Neural cell (in vitro differentiated cells): ENCODE data around the gene MACROD1. TPM values are rescaled to one million over a fixed set of nuclear protein-coding genes. Genes with fewer than 3 reads are reported as not detected.
"Not testable (repeated sequence)": the region's sequence is repeated elsewhere in the genome, so short reads cannot be mapped to it uniquely, and the experiment has no call there.

Experiments
- H2AFZ ChIP-seq: fragments of 200-600, 300-800 bp; sonication (generic), shearing (Covaris generic); 2 replicates; pipeline ENCODE4 v1.6.0; 2014; ENCODE audit warnings: low read depth, mild to moderate bottlenecking, antibody characterized with exemption, low read length, moderate library complexity
- H3F3A ChIP-seq: fragments of 200-600 bp; shearing (Covaris generic); 2 replicates; pipeline ENCODE4 v1.6.1; 2016; ENCODE audit warnings: mild to moderate bottlenecking, moderate library complexity, mixed read lengths, antibody characterized with exemption, low read length; ENCODE audit not compliant: insufficient read depth, poor library complexity, severe bottlenecking
- H3K27ac ChIP-seq: fragments of 200-600, 300-800 bp; sonication (generic), shearing (Covaris generic); 2 replicates; pipeline ENCODE4 v1.5.1; 2014; ENCODE audit warnings: mild to moderate bottlenecking, low read length, moderate library complexity
- H3K27me3 ChIP-seq: fragments of 300-800, 200-600 bp; sonication (generic), shearing (Covaris generic); 2 replicates; pipeline ENCODE4 v1.6.0; 2014; ENCODE audit warnings: mild to moderate bottlenecking, low read depth, low read length, moderate library complexity; ENCODE audit not compliant: insufficient read depth
- H3K36me3 ChIP-seq: fragments of 300-800, 200-600 bp; sonication (generic), shearing (Covaris generic); 2 replicates; pipeline ENCODE4 v1.5.1; 2014; ENCODE audit warnings: mild to moderate bottlenecking, antibody characterized with exemption, low read length, moderate library complexity; ENCODE audit not compliant: insufficient read depth
- H3K4me2 ChIP-seq: fragments of 300-800, 200-600 bp; sonication (generic), shearing (Covaris generic); 2 replicates; pipeline ENCODE4 v1.6.0; 2014; ENCODE audit warnings: mild to moderate bottlenecking, low read length
- H3K4me3 ChIP-seq: fragments of 300-800, 200-600 bp; sonication (generic), shearing (Covaris generic); 2 replicates; pipeline ENCODE4 v1.5.1; 2014; ENCODE audit warnings: mild to moderate bottlenecking, low read length, moderate library complexity
- H3K79me2 ChIP-seq: fragments of 200-600 bp; shearing (Covaris generic); replicated peaks from 2 replicates; pipeline ENCODE4 v1.6.0; 2014; ENCODE audit warnings: mild to moderate bottlenecking, low read length, moderate library complexity; ENCODE audit not compliant: insufficient read depth
- H3K9ac ChIP-seq: fragments of 300-800, 200-600 bp; sonication (generic), shearing (Covaris generic); 2 replicates; pipeline ENCODE4 v1.6.1; 2016; ENCODE audit warnings: mild to moderate bottlenecking, low read length, mixed read lengths
- H3K9me2 ChIP-seq: fragments of 200-600 bp; shearing (Covaris generic); 2 replicates; pipeline ENCODE4 v1.6.1; 2016; ENCODE audit warnings: mild to moderate bottlenecking, low read length, mixed read lengths; ENCODE audit not compliant: insufficient read depth
- H3K9me3 ChIP-seq: fragments of 200-600, 300-800 bp; sonication (generic), shearing (Covaris generic); 2 replicates; pipeline ENCODE4 v1.6.1; 2016; ENCODE audit warnings: mild to moderate bottlenecking, mixed run types, low read length, moderate library complexity, mixed read lengths
- H4K20me1 ChIP-seq: fragments of 200-600 bp; shearing (Covaris generic); 2 replicates; pipeline ENCODE4 v1.6.1; 2016; ENCODE audit warnings: mild to moderate bottlenecking, mixed run types; ENCODE audit not compliant: insufficient read depth
- EP300 ChIP-seq: fragments of 450-650 bp; conservative IDR thresholded peaks from 2 replicates; pipeline ENCODE4 v1.6.1; 2014; ENCODE audit warnings: antibody characterized with exemption, mild to moderate bottlenecking, moderate library complexity; ENCODE audit not compliant: poor library complexity, severe bottlenecking
- EZH2 ChIP-seq: fragments of 200-600, 300-800 bp; shearing (Covaris generic), sonication (generic); IDR thresholded peaks from 2 replicates; pipeline ENCODE4 v1.6.1; 2014; ENCODE audit warnings: antibody characterized with exemption, low read length, borderline replicate concordance, mild to moderate bottlenecking; ENCODE audit not compliant: insufficient read depth, poor library complexity, severe bottlenecking
- MXI1 ChIP-seq: fragments of 450-650 bp; conservative IDR thresholded peaks from 2 replicates; pipeline ENCODE4 v1.6.1; 2014; ENCODE audit warnings: antibody characterized with exemption, mild to moderate bottlenecking; ENCODE audit not compliant: poor library complexity, severe bottlenecking
- POLR2AphosphoS5 ChIP-seq: IDR thresholded peaks from 2 replicates; pipeline ENCODE4 v1.6.1; 2012
- RAD21 ChIP-seq: fragments of 450-650 bp; conservative IDR thresholded peaks from 2 replicates; pipeline ENCODE4 v1.6.1; 2014; ENCODE audit warnings: antibody characterized with exemption, mild to moderate bottlenecking, moderate library complexity
- SMC3 ChIP-seq: fragments of 450-650 bp; conservative IDR thresholded peaks from 2 replicates; pipeline ENCODE4 v1.6.1; 2014; ENCODE audit warnings: antibody characterized with exemption, mild to moderate bottlenecking, moderate library complexity; ENCODE audit not compliant: poor library complexity
- TAF1 ChIP-seq: IDR thresholded peaks from 2 replicates; pipeline ENCODE4 v1.6.1; 2012; ENCODE audit warnings: low read depth
- polyA plus RNA-seq: library from polyadenylated mRNA; depleted of rRNA; stranded (reverse); fragments of >200 nt; gene quantifications from 2 replicates; pipeline ENCODE4 v1.2.3, GENCODE V29; 2014
- TF ChIP-seq, protein P1 (sequence below): IDR thresholded peaks from 2 replicates; pipeline ENCODE4 v1.6.1; 2012; ENCODE audit warnings: borderline replicate concordance
- TF ChIP-seq, protein P2 (sequence below): fragments of 450-650 bp; IDR thresholded peaks from 2 replicates; pipeline ENCODE4 v1.5.1; 2014; ENCODE audit warnings: antibody characterized with exemption, mild to moderate bottlenecking, moderate library complexity; ENCODE audit not compliant: poor library complexity, severe bottlenecking

The MACROD1 gene
- polyA plus RNA-seq, 1 donor from 2014 or later: 30.8 TPM

GRCh38 chr11:63974259-63975143 is 191.4 kb downstream of the MACROD1 start, which contains the start of gene COX8A:
TSS of gene COX8A (plus strand) at chr11:63974620. CDS start at chr11:63974681, 61 bp downstream.
- peak within 1 kb of the TSS; percentile 95 for H3K4me3 ChIP-seq
- H4K20me1 ChIP-seq: no peaks in the 10 kb centered on the region
- H3K9me2 ChIP-seq: no peaks in the 10 kb centered on the region
- no peaks in the 10 kb centered on the region for H3K9me3 ChIP-seq
- peak within 1 kb of the TSS; percentile 99 for H3K9ac ChIP-seq
- no peak for TF ChIP-seq EZH2
- TF ChIP-seq, protein P1, sequence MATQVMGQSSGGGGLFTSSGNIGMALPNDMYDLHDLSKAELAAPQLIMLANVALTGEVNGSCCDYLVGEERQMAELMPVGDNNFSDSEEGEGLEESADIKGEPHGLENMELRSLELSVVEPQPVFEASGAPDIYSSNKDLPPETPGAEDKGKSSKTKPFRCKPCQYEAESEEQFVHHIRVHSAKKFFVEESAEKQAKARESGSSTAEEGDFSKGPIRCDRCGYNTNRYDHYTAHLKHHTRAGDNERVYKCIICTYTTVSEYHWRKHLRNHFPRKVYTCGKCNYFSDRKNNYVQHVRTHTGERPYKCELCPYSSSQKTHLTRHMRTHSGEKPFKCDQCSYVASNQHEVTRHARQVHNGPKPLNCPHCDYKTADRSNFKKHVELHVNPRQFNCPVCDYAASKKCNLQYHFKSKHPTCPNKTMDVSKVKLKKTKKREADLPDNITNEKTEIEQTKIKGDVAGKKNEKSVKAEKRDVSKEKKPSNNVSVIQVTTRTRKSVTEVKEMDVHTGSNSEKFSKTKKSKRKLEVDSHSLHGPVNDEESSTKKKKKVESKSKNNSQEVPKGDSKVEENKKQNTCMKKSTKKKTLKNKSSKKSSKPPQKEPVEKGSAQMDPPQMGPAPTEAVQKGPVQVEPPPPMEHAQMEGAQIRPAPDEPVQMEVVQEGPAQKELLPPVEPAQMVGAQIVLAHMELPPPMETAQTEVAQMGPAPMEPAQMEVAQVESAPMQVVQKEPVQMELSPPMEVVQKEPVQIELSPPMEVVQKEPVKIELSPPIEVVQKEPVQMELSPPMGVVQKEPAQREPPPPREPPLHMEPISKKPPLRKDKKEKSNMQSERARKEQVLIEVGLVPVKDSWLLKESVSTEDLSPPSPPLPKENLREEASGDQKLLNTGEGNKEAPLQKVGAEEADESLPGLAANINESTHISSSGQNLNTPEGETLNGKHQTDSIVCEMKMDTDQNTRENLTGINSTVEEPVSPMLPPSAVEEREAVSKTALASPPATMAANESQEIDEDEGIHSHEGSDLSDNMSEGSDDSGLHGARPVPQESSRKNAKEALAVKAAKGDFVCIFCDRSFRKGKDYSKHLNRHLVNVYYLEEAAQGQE: peak; percentile 76
- TF ChIP-seq, protein P2, sequence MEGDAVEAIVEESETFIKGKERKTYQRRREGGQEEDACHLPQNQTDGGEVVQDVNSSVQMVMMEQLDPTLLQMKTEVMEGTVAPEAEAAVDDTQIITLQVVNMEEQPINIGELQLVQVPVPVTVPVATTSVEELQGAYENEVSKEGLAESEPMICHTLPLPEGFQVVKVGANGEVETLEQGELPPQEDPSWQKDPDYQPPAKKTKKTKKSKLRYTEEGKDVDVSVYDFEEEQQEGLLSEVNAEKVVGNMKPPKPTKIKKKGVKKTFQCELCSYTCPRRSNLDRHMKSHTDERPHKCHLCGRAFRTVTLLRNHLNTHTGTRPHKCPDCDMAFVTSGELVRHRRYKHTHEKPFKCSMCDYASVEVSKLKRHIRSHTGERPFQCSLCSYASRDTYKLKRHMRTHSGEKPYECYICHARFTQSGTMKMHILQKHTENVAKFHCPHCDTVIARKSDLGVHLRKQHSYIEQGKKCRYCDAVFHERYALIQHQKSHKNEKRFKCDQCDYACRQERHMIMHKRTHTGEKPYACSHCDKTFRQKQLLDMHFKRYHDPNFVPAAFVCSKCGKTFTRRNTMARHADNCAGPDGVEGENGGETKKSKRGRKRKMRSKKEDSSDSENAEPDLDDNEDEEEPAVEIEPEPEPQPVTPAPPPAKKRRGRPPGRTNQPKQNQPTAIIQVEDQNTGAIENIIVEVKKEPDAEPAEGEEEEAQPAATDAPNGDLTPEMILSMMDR: peak; percentile 26
- TF ChIP-seq POLR2AphosphoS5: peak; percentile 99
- no peak for TF ChIP-seq SMC3
- TF ChIP-seq EP300: no peak
- TF ChIP-seq MXI1: peak; percentile 69
- peak; percentile 37 for TF ChIP-seq RAD21
- peak; percentile 74 for TF ChIP-seq TAF1
- H3K27ac ChIP-seq: peak within 1 kb of the TSS; percentile 97
- no peaks in the 10 kb centered on the region for H3F3A ChIP-seq
- peak within 1 kb of the TSS; percentile 84 for H2AFZ ChIP-seq
- H3K36me3 ChIP-seq: no peaks in the 10 kb centered on the region
- peak within 1 kb of the TSS; percentile 39 for H3K4me2 ChIP-seq
- no peaks in the 10 kb centered on the region for H3K27me3 ChIP-seq
- H3K79me2 ChIP-seq: peaks cover 26% of the 10 kb centered on the region

DNA sequence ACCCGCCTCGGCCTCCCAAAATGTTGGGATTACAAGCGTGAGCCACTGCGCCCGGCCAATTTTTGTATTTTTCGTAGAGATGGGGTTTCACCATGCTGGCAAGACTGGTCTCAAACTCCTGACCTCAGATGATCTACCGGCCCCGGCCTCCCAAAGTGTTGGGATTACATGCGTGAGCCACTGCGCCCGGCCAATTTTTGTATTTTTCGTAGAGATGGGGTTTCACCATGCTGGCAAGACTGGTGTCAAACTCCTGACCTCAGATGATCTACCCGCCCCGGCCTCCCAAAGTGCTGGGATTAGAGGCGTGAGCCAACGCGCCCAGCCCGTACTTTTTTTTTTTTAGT is 192.0 kb downstream of the MACROD1 start:
- H4K20me1 ChIP-seq, H3K9ac ChIP-seq, H2AFZ ChIP-seq, H3K9me2 ChIP-seq, H3K27ac ChIP-seq, H3K9me3 ChIP-seq, H3K4me2 ChIP-seq, H3K27me3 ChIP-seq, H3K36me3 ChIP-seq, H3F3A ChIP-seq: not testable (repeated sequence)
- Histone ChIP-seq H3K79me2 (peaks cover 26% of the 10 kb centered on the region), H3K4me3 (peak overlapping the region; percentile 95)
